ENCODE results near the gene GNAQ.

The GNAQ gene
- 34.1 to 67.1 reads per million in 2 experiments for total RNA-seq

DNA sequence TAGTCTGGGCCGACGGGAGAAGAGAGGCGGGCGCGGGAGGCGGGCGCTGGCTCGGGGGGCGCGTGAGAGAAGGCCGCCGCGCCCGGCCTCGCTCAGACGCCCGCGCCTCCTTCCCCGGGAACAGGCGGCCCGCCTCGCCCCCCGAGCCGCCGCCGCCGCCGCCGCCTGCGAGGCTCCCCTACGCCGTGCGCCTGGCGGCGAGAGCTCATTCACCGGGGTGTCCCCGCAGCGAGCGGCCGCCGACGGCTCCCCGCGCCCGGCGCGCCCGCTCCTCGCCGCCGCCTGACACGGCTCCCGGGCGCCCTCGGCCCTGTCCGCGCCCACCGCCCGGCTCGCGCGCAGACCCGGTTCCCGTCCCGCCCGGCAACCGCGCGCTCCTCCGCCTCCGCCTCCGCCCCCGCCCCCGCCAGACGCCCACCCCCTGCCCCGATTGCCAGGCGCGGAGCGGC is at the start of gene GNAQ:
Gene GNAQ, minus strand, starts transcription at position 368 of the 449 bp plus-strand sequence. CDS start 576 bp downstream, outside the sequence.
- DNase-seq (ENCODE audit: low read depth): no peak

DNA sequence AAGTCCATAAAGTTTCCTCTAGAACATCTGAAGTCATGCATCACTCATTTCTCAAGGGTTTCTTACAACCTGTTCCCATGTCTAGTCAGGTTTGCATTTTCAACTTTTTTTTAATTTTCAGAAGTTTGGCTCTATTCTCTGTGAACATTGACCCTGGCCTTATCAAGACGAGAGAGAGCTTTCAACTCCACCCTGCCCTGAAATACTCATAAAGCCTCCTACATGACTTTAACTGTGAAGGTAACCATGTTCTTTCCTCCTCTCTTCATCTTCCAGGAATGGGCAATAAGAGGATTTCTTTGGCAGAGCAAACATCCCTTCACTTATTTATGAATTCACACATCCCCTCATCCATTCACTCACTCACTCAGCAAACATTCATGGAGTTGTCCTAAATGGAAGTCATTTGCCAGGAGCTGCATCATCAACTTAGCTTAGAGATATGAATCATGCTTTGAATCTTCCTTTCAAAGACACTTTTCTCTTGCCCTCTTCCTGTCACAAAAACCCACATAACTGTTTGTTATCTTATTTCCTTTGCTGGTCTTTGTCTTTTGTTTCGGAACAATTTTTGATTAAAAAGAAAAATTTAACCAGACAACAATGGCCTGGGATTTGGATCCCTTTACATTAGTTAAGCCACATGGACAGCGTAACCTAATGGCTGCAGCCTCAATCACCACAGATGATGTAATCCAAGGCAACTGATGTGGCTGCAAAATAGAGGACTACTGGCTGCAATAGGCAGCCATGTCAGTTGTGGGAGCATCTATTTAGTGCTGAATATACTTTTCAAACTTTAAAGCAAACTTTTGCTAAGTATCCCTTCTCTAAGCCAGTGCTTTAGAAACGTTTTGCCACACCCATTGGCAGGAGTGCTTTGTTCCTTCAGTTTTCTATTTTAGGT is 43.0 kb upstream of the GNAQ start:
- no peak for DNase-seq (ENCODE audit: low read depth)

DNA sequence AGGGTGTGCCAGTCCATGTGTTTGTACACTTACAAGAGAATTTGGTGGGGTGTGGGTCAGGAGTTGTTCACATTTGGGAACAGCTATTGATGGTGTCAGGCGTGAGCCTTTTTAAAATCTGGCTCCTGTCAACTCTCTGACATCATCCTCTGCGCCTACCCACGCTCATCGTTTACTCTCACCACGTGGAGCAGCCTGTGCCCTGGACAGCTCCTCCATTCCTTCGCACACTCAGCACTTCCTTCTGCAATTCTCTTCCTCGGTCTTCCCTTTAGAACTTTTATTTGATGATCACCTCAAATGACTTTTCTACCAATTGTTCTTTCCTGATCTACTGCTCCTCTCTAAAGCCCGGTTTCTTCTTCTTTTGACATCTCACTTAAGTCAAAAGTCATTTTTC is 42.1 kb upstream of the GNAQ start:
- DNase-seq (ENCODE audit: low read depth): no peak

DNA sequence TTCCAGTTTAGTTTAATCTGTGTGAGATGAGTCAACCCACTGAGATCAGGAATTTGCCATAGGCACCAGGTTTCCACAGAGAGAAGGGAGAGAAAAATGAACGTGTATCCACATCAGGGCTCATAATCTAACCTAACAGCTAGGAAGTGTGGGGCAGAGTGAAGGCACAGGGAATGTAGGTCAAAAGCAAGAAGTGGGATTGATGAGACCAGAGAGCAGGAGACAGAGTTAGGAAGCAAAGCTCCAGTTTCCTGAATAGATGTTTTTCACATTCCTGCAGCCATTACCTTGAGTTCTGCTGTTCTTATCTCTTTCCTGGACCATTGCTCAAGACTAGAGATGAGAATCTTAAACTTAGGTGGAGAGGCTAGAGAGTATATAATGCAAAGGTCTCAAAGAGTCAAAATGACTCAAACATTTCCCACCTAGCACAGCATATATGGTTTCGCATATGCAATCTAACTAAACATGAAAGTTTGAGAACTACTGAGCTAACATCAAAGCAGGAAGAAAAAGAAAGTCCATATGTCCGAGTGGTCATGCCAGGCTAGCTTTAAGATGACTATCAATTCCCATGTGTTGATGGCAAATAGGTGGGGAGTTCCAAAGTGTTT is 41.1 kb upstream of the GNAQ start:
- no peak for DNase-seq (ENCODE audit: low read depth)

DNA sequence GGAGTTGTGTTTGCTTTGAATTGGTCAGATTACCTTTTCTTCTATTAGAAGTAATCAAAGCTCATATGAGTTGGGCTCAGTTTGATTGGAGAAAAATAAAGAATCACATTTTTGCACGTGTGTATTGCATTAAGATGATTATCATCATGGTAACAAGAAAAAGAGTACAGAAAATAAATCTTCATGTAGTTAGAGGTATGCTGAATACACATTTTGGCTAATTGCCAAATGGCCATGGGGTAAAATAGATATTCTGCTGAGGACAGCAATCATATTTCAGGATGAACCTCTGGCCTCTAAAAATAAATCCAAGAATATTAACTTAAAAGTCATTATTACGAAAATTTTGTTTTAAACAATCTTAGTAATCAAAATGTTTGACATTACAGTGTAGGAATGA is 38.9 kb upstream of the GNAQ start:
- no peak for DNase-seq (ENCODE audit: low read depth)

DNA sequence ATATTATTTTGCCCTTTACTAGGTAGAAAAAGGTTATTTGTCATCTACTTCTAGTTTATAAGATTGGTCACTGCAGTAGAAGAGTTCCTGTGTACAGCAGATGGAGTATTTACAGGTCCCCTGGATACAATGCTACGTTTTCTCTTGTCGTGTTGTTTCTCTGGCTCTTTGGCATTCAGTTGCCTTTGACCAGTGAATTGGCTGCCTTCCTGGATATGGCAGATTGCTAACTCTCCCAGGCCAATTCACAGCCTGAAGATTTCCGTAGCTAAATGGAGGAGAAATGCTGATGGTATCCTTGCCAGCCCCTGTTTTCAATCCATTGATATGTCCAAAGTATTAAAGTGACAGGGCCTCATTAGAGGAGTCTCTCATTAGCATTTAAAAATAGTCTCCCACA is 32.5 kb upstream of the GNAQ start:
- DNase-seq (ENCODE audit: low read depth): no peak

DNA sequence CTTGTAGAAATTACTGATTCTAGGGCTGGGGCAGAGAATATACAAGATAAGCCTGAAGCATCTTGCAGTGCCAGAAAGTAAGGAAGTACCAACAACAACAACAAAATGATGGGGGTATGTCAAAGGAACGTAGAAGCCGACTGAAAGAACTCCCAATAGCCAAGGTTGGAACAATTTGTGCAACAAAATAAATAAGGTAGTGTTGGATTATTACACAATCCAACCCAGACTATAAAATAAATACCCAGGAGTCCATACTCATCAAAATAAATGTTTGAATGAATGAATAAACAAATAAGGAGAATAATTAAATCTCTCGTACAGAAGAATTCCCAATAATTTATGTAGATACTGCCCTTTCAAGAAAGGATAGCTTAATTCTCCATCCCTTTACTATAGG is 31.1 kb upstream of the GNAQ start:
- no peak for DNase-seq (ENCODE audit: low read depth)

DNA sequence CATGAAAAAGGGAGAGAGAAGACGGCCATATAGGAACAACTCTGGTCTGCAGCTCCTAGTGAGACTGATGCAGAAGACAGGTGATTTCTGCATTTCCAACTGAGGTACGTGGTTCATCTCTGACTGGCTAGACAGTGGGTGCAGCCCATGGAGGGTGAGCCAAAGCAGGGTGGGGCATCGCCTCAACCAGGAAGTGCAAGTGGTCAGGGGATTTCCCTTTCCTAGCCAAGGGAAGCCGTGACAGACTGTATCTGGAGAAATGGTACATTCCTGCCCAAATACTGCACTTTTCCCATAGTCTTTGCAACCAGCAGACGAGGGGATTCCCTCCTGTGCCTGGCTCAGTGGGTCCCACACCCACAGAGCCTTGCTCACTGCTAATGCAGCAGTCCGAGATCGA is 22.6 kb upstream of the GNAQ start:
- peak; percentile 12 for DNase-seq (ENCODE audit: low read depth)

DNA sequence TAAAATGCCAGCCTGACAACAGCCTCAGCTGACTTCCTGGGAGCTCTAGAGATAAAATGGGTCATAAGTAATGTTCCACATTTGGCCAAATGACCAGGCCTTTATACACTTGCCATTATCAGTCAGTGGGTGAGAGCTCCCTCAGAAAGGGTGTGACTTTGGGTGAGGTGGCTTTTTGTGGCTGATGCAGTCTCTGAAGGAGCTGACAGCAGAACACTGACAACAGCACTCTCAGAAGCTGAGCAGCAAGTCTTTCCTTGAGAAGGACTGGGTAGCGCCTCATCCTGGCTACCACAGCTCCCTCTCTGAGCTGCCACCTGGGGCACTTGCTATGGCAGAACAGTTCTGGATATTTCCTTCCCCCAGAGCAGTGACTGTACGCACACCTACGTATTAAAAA is 22.0 kb upstream of the GNAQ start:
- DNase-seq (ENCODE audit: low read depth): no peak

DNA sequence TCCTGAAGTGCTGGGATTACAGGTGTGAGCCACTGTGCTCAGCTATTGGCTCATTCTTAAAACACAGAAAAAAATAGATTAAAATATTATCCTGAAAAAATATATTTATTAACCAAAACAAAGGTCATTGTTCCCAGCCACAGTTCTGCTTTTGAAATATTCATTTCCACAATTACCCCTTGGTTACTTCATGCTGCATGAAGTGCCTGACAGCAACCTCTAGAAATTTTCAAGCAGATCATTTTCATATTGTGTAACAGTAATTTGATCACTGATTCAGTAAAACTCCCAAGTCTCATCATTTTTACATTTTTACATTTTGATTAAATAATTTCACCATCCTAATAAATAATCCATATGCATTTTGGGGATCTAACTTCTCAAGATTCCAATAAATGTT is 18.8 kb upstream of the GNAQ start:
- DNase-seq (ENCODE audit: low read depth): no peak

DNA sequence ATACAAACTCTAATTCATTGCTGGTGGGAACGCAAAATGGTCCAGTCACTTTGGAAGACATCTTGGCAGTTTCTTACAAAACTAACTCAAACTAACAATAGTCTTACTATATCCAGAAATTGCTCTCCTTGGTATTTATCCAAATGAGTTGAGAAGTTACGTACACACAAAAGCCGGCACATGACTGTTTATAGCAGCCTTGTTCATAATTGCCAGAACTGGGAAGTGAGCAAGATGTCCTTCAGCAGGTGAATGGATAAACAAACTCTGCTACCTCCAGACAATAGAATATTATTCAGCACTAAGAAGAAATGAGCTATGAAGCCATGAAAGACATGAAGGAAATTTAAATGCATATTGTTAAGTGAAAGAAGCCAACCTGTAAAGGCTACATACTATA is 17.9 kb upstream of the GNAQ start:
- no peak for DNase-seq (ENCODE audit: low read depth)

DNA sequence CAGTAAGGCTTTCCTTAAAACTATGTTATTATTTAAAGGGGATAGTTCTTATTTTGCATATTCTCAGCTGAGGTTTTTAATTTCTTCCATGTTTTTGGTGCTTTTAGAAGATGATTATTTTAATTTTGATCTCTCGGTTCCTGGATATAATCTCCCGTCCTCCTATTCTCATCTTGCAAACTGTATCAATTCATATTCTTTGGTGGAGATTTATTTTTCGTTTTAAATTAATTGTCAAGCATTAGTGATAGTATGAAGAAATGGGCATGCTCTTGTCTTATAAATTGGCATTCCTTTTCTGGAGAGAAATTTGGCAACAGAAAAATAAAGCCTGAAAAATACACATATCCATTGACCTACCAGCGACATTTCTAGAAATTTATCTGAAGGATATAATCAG is 15.5 kb upstream of the GNAQ start:
- no peak for DNase-seq (ENCODE audit: low read depth)

DNA sequence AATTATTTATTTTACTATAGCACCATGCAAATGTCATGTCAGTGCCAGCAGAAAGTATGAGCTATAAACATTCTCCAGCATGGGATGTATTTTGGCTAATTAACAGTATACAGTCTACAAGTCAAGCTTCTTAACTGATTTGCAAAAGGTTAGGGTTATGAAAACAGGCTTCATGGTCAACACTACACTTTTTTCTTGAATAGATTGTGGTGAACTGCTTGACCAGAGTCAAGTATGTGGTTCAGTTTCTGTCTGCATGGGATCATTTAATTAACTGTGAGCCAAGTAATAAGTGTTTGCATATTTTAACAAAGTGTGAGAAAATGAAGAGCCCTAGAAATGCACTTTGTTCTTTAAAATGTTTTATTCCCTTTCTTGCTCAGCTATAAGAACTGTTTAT is 14.5 kb upstream of the GNAQ start:
- DNase-seq (ENCODE audit: low read depth): no peak

DNA sequence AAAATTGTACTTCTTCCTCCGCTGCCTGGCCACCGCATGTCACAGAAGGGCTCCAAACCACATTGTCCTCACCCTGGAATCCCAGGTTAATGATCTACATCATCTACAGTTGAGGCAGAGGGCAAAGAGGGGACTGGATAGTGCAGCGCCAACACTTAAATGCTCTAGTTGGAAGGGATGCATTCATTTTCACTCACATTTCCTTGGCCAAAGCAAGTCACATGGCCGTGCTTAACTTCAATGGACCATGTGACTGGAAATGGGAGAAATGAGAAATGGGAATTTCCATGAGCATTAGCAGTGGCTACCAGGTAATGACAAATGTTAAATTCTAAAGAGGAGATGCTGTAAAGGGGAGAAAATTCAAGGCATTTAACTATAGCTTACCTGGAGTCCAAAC is 13.3 kb upstream of the GNAQ start:
- no peak for DNase-seq (ENCODE audit: low read depth)

DNA sequence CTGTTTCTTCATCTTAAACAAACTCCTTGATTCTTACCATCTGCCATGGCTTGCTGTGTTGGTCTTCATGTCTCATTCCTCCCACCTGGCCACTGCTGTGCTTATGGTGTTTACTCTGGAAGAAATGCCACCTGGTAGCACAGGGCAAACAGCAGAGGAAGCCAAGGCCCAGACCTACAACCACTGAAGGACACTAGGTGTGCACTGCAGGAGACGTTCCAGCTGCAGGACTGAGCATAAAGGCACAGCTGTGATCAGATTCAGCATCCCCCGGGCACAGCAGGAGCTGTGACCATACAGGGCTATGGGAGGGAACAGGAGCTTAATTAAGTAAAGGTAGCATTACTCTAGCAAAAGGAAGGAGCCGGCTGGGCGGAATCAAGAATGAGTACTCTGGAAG is 12.6 kb upstream of the GNAQ start:
- DNase-seq (ENCODE audit: low read depth): no peak

DNA sequence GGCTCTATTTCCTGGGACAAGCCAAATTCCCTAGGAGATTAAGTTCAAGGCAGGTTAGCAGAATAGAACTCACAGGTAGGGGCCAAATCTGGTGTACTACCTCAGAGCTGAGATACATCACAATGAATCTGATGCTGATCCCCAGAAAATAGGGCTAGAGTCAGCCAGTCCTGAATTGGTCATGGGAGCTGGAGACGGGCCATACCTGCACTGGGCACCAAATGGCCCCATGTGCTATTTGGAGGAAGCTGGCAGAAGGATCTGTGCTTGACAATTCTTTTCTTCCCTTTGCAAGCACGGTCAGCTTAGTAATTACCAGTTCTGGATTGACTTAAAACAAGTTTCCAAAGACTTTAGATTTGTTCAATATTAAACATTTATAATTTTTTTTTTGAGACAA is 10.4 kb upstream of the GNAQ start:
- no peak for DNase-seq (ENCODE audit: low read depth)

DNA sequence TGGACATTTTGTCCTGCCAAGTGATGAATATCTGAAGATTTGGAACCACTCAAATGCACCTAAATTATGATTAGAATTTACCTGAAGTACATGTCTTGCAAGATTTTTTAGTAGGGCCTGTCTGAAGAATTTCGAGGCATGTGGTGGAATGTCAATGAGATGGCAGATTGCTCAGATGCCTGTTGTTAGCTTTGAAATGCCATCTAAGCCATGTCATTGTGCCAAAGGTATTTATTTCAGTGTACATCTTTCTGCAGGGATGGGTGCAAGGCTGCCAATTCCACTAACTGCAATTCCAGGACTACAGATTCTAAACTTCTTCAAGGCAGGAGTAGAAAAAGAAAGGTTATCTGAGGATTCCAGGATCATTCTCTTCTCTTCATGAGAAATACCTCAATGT is 9.1 kb upstream of the GNAQ start:
- DNase-seq (ENCODE audit: low read depth): no peak

DNA sequence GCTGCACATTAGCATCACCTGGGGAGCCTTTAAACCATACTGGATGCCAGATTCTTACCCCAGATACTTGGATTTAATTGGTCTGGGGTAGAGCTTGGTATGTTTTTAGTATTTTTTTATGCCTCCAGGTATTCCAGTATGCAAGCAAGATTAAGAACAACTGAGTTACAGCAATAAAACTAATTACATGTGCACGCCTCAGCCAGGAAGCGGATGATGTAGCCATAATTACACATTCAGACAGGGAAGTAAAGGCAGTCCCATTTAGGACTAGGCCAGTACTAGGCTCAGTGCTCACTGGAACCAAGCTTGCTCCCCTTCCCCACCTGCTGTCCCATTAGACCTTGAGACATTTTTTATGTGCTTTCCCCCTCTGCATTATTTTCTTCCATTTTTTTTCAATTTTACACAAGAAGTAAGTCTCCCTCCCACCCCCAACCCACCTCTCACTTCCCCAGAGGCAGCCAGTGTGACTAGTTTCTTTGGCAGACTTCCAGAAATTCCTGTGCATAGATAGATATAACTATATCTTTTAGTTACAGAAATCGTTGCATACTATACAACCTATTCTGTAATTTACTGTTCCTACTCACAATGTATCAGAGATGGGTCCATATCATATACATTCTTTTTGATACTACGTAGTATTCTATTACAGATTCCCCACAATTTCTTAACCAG is 7.1 kb upstream of the GNAQ start:
- DNase-seq (ENCODE audit: low read depth): no peak

DNA sequence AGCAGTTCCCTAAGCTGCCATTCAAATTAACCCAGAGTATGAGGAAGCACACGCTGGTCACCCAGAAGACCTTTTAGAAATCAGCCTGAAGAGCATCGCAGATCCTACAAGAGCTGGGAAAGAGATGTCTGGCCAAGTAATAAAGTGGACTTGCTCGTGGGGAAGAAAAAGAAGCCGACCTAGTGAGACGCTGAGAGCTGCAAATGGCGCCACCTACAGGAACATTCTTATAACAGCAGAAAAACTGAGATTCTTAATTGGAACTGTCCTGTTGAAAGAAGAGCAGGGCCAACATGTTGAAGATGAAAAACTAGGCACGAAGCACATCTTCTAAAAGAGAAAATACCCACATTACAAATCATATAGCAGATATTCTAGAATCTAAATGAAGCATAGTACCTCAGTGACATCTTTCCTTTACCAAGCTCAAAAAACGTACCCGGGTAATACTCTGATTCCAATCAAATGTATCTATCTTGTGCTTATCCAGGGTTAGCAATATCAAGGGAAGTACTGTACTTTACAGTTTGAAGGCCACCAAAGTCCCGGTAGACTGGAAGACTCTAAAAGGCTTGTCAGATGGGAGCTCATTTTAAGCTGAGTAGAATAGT is 3.9 kb upstream of the GNAQ start:
- DNase-seq (ENCODE audit: low read depth): peak; percentile 35

DNA sequence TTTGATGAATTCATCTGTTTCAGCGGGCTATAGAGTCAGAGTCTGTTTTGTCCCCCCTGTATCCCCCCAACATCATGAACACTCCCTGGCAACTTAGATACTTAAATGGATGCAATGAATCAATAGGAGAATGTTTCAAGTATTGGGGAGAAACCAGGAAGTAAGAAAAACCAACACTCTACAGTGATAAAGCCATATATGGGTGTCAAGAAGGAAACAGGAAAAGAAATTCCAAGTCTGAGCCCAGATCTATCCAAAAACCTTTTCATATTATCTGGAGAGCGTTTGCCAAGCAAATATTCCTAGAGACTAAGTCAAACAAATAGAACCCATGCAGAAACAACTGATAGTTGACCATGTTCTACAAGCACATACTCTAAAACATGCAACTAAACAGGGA is 2.3 kb upstream of the GNAQ start:
- no peak for DNase-seq (ENCODE audit: low read depth)

DNA sequence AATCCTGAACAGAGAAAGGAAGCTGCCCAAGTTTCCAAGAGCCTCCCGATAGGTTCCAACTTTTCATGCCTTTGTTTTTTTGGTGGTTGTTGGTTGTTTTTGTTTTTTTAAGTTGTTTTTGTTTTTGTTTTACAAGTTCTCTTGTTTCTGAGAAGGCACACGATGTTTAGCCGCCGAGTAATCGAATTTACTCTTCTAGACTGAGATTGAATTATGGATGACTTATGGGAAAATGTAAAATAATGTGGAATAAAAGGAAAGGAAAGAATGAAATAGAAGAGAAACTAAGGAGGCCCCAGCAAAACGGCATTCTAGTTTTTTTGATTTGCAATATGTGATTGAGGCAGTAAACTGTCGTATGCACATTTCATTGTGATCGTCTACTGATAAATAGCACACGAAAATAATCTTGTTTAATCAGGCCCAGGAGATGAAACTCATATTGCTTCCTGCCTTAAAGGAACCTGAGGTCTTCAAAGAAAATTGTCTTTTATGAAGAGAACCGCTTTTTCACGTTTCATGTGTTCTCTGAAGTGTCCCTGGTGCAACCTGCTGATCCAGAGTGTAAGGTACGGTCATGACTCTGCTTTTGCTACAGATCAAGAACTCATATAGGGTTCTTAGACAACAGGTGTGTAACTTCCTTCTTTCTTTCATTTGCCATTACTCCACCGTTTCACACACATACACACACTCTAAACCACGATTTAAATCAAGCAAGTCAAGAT is 1.3 kb upstream of the GNAQ start:
- no peak for DNase-seq (ENCODE audit: low read depth)
